Left forelimb (tissue), 1 donor: ENCODE results near the gene IBA57.

Experiments used
- DNase-seq: peaks from one replicate; pipeline ENCODE4 v3.0.0-alpha.2; 2018; ENCODE audit warnings: low spot score

Gene IBA57

DNA sequence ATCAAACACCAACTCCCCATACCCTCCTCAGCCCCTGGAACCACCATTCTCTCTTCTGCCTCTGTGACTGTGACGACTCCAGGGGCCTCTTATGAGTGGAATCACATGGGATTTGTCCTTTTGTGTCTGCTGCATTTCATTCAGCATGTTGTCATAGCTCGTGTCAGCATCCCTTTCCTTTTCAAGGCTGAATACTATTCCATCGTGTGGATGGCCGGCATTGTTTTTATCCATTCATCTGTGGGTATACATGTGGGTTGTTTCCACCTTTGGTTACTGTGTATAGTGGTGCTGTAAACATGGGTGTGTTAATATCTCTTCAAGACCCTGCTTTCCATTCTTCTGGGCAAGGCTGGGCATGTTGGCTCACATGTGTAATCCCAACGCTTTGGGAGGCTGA, 25.2 kb downstream of the IBA57 start:
- no peak for DNase-seq

DNA sequence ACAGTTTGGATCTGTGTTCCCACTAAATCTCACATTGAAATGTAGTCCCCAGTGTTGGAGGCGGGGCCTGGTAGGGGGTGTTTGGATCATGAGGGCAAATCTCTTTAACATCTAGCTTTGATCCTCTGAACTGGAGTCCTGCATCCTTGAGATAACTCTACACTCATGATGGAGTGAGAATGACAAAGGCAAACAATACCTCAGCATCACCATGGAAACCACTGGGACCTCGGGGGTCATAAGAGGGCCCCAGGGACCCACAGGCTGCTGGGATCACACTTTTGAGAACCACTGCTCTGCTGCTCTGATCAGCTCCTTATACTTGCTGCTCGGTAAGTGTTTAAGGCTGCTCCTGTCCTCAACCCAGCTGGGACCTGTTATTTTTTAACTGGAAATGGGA, 28.8 kb downstream of the IBA57 start:
- DNase-seq = no peak

DNA sequence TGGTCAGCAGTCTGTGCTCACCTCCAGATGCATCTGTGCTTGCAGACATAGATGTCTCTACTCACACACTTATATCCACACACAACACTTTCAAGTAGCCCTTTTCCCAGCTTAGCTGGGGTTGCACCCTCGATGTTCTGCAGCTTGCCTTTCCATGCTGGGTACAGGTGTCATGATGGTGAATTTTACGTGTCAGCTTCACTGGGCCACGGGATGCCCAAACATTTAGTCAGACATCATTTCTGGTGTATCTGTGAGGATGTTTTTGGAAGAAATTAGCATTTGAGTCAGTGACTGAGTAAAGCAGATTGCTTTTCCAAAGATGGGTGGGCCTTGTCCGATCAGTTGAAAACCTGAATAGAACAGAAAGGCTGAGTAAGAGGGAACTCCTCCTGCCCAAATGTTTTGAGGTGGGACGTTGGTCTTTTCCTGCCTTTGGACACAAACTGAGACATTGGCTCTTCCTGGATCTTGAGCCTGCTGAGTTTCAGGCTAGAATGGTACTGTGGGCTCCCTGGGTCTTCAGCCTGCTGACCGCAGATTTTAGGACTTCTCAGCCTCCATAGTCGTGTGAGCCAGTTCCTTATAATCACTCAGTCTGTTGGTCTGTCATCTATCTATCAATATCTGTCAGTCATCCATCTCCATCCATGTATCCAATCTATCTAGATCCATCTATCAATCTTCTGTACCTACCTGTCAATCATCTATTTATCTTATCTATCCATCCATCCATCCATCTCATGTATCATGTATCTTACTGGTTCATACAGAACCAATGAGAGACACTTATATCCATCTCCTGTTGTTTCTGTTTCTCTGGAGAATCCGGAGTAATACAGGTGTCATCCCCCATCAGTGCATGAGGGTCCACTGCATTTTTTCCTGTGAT, 29.6 kb downstream of the IBA57 start:
- DNase-seq = no peak

DNA sequence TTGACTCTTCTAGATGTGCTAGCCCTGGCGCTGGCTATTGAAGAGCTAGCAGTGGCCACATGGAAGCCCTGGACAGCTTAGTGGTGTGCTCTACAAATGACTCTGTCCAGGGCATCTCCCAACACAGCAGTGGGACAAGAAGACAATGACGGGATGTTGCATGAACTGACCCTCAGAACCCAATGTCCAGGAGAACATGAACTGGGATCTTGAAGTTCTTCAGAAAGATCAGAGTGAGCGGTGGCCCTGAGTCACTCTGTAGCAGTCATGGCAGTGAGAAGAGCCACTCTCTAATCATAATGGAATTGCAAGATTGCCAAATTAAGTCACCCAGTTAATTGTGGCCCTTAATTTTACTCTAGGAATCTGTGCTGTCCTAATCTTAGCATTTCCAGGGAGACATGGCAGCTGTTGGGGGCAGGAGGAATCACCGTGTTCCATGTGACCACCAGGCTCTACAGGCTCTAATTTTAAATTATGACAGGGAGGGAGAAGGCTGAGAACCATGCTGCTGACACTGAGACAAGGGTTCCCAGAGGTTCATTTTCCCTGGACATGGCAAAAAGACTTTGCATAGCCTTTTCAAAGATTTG, 32.0 kb downstream of the IBA57 start:
- DNase-seq = no peak

DNA sequence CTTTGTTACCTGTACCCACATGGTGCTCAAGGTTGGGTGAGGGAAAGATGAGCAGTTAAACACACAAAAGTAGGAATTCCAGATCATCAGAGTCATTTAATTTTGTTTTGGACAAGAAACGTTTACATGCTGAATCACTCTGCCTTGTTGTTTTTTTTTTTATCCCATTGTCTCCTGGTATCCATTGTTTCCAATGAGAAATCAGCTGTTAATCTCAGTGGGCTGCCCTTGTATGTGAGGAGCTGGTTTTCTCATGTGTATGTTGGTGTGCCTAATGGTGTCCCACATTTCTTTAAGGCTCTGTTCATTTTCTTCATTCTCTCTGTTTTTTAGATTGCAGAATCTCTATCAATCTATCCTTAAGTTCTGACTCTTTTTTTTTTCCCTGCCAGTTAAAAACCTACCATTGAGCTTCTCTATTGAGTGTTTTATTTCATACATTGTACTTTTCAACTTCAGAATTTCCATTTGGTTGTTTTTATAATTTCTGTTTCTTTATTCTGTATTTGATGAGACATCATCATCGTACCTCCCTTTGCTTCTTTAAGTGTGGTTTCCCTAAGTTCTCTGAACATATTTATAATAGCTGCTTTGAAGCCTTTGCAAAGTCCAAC, 33.5 kb downstream of the IBA57 start:
- no peak for DNase-seq

DNA sequence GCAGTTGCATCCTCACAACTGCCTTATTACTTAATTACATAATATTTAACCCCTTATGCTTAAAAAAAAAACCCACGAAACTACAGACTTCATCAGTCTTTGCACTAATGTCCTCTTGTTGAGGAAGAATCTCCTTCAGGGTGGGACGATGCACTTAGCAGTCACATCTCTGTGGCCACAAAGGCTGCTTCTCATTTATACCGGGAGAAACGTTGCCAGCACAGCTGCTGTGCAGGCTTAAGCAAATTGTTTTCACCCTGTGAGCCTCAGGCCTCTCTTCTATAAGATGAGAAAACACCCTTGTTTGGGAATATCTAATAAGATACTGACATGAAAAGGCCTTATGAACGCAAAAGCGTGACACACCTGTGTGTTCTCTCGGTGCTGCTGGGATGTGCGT, 39.4 kb downstream of the IBA57 start:
- peak; percentile 38 for DNase-seq

DNA sequence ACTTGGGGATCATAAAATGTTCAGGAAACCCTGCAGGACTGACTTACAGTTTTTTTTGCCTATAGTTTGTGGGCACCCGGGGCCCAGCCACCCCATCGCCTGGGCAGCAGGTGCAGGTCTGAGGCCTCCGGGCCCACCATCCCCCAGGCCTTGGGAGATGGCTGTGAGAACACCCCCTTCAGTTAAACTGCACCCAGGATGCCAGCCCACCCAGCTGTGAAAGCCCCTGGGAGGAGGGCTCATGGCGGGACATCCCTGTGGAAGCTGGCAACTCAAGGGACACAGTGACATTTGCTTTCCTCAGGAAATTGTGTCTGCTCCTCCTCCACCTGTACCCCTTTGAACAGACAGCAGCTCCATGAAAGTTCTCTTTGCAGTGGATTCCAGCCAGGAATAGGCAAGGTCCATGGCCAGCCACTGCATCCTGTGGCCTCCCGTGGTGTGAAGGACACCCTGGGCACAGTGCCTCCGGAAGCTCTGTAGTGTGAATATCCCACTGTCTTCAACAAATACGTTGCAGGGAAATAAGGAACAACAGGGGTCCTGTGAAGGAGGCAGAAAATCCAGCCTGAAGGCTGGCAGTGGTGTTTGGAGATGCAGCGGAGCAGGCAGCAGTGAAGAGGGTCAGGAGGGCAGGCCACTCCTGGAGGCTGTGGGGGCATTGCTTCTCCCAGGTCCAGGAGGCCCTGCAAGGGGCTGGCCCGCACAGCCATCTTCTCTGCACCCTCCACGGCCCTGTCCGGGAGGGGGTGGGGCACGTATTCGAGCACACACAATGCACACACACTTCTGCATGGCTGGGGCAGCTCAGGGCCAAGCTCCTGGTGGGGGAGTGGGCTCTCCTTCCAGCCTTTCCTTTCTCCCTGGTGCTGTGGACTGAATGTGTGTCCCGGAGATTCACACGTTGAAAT, 40.2 kb downstream of the IBA57 start:
- DNase-seq = peak; percentile 50

DNA sequence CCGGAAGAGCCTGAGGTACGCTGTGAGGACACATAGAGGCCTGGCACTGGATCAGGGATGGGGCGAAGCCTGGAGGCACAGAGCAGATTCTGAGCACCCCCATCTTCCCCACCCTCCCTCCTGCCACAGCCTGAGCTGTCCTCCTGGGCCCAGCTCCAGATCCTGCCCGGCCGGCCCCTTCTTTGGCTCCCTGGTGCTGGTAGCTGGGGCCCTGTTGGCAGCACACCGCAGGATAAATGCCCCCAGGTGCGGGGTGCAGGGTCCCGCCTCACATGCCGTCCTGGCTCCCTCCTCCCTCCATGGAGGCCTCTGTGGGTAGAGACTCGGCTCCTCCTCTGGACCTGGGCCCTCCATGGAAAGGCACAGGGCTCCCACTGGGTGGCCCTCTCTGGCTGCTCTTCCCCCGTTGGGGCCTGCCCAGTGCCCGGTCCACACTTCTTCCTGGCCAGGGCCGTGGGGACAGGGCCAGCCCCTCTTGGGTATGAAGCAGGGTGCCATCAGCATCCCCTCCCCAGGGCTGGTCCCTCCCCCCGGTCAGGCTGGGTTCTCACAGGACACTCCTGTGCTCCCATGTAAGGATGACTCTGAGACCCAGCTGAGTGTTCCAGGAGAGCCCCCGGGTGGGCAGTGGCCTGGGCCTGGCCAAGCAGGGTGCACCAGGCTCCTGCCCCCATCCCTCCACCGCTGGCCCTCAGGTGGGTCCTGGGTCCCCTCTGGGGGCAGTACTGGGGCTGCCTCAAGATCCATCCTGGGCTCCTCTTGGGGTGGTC, 41.2 kb downstream of the IBA57 start:
- peak; percentile 58 for DNase-seq

DNA sequence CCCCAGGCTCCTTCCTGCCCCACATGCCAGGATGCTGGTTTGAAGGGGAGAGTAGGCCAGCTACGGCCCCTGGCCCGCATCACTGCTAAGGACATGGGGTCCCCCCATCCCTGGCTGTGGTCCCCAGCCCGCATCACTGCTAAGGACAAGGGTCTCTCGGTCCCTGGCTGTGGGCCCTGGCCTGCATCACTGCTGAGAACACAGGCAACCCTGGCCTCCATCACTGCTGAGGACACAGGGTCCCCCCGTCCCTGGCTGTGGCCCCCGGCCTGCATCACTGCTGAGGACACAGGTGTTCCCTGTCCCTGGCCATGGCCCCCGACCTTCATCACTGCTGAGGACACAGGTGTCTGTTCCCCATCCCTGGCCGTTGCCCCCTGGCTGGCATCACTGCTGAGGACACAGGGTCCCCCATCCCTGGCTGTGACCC, 41.8 kb downstream of the IBA57 start:
- peak; percentile 61 for DNase-seq

DNA sequence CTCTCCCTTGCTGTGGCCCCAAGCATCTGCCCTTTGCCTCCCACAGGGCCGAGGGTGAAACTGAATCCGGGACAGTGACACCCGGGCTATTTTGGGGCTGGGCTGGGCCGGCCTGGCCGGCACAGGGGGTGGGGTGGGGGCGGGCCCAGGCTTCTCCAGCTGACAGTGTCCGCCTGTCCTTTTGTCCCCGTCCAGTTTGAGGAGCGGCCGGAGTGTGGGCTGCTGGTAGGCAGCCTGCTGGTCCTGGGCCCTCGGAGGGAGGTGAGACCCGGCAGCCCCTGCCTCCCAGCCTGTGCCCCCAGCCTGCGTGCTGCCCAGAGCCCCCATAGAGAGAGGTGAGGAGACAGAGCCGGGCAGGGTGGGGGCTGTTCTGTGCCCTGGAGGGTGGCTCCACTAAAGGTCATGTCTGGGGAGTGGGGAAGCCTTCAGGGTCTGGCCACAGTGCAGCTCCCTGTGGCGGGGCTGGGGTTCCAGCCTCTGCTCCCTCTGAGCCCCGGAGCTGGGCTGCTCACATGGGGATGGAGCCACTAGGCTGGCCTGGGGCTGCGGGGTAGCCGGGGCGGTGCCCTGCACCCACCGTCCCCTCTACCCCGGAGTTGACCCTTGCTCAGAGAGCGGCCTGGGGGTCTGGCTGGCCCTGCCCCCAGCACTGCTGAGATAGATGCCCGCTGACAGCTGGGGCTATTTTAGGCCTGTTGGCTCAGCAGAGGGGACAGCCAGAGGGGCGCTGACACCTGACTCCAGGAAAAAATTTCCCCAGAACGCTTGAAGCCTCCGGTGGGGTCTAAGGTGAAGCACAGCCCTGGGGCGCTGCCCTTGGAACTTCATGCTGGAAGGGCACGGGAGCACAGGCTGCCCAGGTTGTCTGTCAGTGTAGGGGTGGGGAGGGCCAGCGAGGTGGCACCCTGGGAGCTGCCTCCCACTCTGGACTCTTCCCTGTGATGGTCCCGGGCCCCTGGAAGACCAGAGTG, 42.5 kb downstream of the IBA57 start, which contains the start of gene OBSCN:
Gene OBSCN, plus strand, starts transcription at position 194 of the 971 bp plus-strand sequence. CDS start 3,740 bp downstream, outside the sequence.
- peak; percentile 67 for DNase-seq

DNA sequence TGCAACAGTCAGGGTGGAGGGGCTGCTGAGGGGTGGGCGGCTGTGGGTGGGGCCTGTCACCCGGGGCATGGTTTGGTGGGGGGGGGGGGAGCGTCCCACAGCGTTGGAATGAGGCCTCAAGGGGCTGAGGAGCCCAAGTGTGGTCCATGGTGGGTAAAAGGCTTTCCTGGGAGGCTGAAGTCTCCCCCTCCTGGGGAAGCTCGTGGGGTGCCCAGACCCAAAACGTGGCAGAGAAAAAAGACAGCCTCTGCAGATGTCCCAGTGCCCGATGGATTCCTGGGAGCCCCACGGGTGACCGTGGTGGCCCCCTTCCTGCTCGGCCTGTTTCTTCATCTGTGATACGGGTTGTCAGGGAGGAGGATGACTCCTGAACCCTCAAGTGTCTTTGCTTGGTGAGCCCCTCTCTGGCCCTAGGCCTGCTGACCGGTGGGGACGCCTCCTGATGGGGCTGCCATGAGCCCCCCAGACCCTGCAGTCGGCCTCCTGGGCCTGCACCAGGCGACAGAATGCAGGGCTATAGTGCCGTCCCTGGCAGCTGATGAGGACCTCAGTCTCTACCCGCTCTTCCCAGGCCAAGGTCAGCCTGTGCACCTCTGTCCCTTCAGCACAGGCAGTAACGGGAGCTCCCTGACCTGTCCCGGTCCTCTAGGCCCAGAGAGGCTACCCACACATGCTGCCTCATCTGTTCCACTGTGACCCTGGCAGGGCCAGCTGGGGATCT, 43.4 kb downstream of the IBA57 start:
- DNase-seq = peak; percentile 62

DNA sequence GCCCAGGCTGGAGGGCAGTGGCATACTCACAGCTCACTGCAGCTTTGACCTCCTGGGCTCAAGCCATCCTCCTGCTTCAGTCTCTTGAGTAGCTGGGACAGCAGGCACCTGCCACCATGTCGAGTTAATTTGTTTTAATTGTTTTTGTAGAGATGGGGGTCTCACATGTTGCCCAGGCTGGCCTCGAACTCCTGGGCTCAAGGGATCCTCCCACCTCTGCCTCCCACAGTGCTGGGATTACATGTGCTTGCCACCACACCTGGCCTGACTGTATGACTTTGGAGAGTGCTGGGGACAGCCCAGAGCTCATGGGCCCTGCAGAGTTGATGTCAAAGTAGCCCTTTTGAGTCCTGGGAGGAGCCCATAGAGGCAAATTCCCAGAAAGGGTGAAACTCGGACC, 44.1 kb downstream of the IBA57 start:
- peak; percentile 61 for DNase-seq

DNA sequence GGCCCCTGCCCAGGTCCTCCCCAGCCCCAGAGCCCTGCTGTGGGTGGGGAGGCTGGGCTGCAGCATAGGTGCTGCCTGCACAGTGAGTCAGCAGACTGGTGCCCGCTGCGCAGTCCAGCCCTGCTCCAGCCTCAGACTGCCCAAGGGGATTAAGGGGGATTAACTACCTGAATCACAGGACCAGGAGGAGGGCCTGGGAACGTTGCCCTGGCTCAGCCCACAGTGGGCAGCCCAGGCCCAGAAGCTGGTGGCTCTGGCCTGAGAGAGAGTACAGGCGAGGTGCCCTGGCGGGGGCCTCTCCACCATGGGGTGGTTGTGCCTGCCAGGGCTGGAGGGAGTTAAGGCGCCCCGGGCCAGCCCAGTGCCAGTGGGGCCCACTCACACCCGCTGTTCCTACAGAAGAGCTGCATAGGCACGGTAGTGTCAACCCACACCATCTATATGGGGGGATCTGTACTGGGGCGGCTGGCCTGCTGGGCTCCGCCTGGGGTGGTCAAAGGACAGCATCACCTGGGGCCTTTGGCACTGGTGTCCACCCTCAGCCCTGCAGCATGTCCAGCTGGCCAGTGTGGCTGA, 44.6 kb downstream of the IBA57 start:
- DNase-seq = peak; percentile 58

DNA sequence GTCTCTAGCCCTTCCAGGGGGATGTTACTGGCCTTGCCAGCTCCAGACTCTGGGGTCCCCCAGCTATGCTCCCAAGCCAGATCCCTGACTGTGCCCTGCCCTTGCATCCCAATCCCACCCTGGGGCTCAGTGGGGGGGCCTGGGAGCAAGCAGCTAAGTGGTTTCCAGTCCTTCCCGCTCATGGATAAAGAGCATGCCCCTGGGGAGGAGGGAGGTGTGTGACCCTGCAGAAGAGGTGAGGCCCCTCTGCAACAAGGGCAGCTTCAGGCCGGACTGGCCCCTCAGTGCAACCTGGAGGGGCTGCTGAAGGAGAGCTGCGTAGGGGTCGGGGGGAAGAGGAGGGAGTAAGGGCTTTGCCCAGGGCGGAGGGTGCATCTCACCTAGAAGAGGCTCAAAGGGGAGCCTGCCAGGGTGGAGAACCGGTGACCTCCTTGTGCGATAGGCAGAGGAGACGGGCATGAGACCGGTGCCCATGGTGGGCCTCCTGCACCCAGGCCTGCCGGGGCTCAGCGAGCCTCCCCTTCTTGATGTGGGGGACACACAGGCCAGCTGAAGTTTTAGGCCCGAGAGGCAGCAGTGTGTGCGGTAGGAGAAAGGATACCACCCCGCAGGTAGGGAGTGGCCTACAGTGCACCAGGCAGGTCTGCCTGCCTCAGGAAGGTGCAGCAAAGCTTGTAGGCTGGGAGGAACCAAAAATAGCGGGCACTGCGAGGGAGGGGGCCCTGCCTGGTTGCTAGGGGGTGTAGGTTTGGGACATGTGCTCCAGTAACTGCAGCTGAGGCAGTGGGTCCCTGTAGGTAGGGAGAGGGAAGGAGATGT, 45.3 kb downstream of the IBA57 start:
- peak; percentile 62 for DNase-seq

DNA sequence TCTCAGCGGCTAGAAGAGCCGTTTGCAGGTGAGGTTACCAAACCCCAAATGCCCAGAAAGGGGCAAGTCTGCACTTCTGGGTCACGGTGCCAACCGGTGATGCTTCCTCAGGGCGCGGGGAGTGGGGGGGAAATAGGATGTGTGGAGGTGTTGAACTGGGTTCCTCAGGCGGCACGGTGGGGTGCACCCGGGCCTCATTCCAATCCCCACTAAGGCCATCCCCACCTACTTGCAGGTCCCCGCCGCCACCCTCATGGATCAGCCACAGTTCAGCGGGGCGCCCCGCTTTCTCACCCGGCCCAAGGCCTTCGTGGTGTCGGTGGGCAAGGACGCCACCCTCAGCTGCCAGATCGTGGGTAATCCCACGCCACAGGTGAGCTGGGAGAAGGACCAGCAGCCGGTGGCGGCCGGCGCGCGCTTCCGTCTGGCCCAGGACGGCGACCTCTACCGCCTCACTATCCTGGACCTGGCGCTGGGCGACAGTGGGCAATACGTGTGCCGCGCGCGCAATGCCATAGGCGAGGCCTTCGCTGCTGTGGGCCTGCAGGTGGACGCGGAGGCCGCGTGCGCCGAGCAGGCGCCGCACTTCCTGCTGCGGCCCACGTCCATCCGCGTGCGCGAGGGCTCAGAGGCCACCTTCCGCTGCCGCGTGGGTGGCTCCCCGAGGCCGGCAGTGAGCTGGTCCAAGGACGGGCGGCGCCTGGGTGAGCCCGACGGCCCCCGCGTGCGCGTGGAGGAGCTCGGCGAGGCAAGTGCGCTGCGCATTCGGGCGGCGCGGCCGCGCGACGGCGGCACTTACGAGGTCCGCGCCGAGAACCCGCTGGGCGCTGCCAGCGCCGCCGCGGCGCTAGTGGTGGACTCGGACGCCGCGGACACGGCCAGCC, 46.2 kb downstream of the IBA57 start:
- no peak for DNase-seq

DNA sequence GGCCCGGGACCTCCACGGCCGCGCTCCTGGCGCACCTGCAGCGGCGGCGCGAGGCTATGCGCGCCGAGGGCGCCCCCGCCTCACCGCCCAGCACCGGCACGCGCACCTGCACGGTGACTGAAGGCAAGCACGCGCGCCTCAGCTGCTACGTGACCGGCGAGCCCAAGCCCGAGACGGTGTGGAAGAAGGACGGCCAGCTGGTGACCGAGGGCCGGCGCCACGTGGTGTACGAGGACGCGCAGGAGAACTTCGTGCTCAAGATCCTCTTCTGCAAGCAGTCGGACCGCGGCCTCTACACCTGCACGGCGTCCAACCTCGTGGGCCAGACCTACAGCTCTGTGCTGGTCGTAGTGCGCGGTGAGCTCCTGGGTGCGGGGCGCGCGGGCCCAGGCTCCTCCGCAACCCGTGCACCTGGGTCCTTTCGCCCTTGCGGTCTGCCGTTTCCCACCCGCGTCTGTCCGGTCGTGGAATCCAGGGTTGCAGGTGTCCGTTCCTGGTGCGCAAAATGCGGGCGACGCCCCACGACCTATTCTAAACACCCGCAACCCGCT, 46.9 kb downstream of the IBA57 start:
- no peak for DNase-seq
